SH-SY5Y (cell line): ENCODE data around the gene ITCH.

Experiments
- GATA2 ChIP-seq: IDR thresholded peaks from 2 replicates; pipeline ENCODE4 v1.6.1; 2011; ENCODE audit warnings: mild to moderate bottlenecking, low read depth, low read length
- GATA3 ChIP-seq: IDR thresholded peaks from 2 replicates; pipeline ENCODE4 v1.6.1; 2011; ENCODE audit warnings: low read depth, mild to moderate bottlenecking, low read length, moderate library complexity

GRCh38 chr20:34316196-34316814, 46.8 kb upstream of the ITCH start:
- no peak for TF ChIP-seq GATA3
- TF ChIP-seq GATA2 = no peak
